ENCODE data around the gene BRD4. TPM values are rescaled to one million over a fixed set of nuclear protein-coding genes. Genes with fewer than 3 reads are reported as not detected.

The BRD4 gene
- polyA plus RNA-seq, 3 donors = 3.7 to 19.2 (median 4.2) TPM

DNA sequence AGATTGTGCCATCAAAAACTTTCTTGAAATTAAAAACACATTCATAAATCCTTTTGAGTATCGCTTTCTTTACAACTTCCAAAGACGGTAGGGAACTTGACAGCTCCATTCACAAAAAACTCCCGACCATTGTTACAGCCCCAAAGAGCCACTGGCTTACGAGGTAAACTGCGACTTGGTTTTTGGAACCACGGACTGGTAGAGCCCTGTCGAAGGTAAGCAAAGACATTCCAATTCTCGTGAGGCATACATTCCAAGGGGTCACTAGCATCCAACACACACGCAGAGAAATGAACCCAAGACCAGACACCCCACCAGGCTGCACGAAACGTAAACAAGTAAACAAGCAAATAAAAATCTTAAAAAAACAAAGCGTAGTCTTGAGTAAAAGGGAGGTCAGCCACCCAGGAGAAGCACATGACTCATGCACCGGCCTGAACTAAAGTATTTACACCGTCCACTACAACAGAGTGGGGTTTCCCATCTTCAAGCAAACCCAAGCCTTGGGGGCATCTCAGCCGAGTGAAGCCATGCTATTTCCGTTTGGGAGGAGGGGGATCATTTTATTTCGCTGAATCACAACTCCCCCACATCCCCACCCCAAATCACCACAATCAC lies 1.4 kb downstream of the BRD4 start:
- H3K4me1 ChIP-seq (ENCODE audit: control insufficient read depth in 1 of 2, insufficient read depth in 2 of 2, low read length in 2 of 2) = peaks cover 65 to 77% of the 10 kb centered on the region in 2 donors
- peak overlapping the region; percentile 82 for H3K4me2 ChIP-seq (replicated peaks; ENCODE audit: extremely low read depth, low read length, poor library complexity, severe bottlenecking)
- H2AFZ ChIP-seq (ENCODE audit: insufficient read depth, low read depth, low read length, poor library complexity, severe bottlenecking) = no peak overlapping the region
- peak overlapping the region; percentile 81 to 97 for H3K27ac ChIP-seq (ENCODE audit: low read depth in 1 of 2, low read length in 2 of 2)
- H3K9ac ChIP-seq (ENCODE audit: insufficient read depth, low read length, poor library complexity, severe bottlenecking) = peak overlapping the region; percentile 99
- H3K79me2 ChIP-seq (ENCODE audit: insufficient read depth, low read length) = peaks cover 85% of the 10 kb centered on the region
- peak overlapping the region; percentile 95 to 99 (median 99) for H3K27ac Mint-ChIP-seq
- TF ChIP-seq CTCF (IDR thresholded peaks at IDR 0.05) = no peak
- peaks cover 55% of the 10 kb centered on the region for H4K20me1 ChIP-seq (ENCODE audit: insufficient read depth, low read length)
- peak; percentile 63 to 90 (median 70) for DNase-seq
- H3K4me3 Mint-ChIP-seq = peak overlapping the region; percentile 98 to 99
- no peaks in the 10 kb centered on the region for H3K27me3 ChIP-seq (ENCODE audit: control insufficient read depth in 2 of 2, insufficient read depth in 2 of 2, low read length in 2 of 2)
- peaks cover 4 to 8% of the 10 kb centered on the region in 2 donors for H3K36me3 Mint-ChIP-seq
- peaks cover 0 to 8% (median 0%) of the 10 kb centered on the region in 7 donors for H3K9me3 Mint-ChIP-seq
- no peaks in the 10 kb centered on the region for H3K36me3 ChIP-seq (replicated peaks in 1 of 2; ENCODE audit: control insufficient read depth in 1 of 2, insufficient read depth in 2 of 2, low read length in 2 of 2)
- peaks cover 66% of the 10 kb centered on the region for H3K4me1 Mint-ChIP-seq
- intact Hi-C loops (cut with micrococcal nuclease) = loop anchor here in 1 of 2 donors (5.0 to 10.0 kb wide), 2 partner anchors 46 kb away; partner anchors contain the start of gene AKAP8
- H3K4me3 ChIP-seq (replicated peaks in 1 of 3; ENCODE audit: low read depth in 2 of 3, low read length in 3 of 3) = peak overlapping the region; percentile 85 to 98 (median 90)
- WGBS (ENCODE audit: insufficient coverage) = 15% methylated on average over 6 of the region's 17 CpGs
- peaks cover 0 to 6% (median 3%) of the 10 kb centered on the region in 3 donors for H3K27me3 Mint-ChIP-seq (ENCODE audit: low read depth in 3 of 3)
- no peaks in the 10 kb centered on the region for H3K9me3 ChIP-seq (replicated peaks in 1 of 2; ENCODE audit: control insufficient read depth in 1 of 2, insufficient read depth in 1 of 2, low read length in 2 of 2)

DNA sequence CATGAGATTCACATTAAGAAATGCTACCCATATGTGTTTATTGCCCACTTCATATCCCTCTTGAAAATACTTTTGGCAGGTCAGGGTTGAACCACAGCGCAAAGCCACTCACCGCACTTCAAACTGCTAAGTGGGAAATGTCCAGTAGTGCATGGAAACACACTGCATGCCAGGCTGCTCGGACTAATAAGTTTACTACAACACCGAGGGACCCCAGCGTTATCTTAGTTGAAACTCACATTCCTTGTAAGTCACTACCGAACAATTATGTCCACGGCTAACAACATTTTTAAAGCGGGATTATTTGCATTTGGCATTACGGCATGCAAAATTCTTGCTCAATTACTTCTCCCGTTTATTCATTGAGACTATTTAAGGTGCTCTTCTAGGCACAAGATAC lies 4.0 kb downstream of the BRD4 start:
- peaks cover 93% of the 10 kb centered on the region for H3K79me2 ChIP-seq (ENCODE audit: insufficient read depth, low read length)
- H4K20me1 ChIP-seq (ENCODE audit: insufficient read depth, low read length) = peaks cover 81% of the 10 kb centered on the region
- H3K4me2 ChIP-seq (replicated peaks; ENCODE audit: extremely low read depth, low read length, poor library complexity, severe bottlenecking) = no peak overlapping the region
- H3K9ac ChIP-seq (ENCODE audit: insufficient read depth, low read length, poor library complexity, severe bottlenecking) = no peak overlapping the region
- no peaks in the 10 kb centered on the region for H3K27me3 ChIP-seq (ENCODE audit: control insufficient read depth in 2 of 2, insufficient read depth in 2 of 2, low read length in 2 of 2)
- Mint-ChIP-seq H3K27me3 (ENCODE audit: low read depth in 3 of 3) (peaks cover 0 to 3% (median 3%) of the 10 kb centered on the region in 3 donors), H3K4me1 (peaks cover 82% of the 10 kb centered on the region), H3K9me3 (peaks cover 0 to 8% (median 0%) of the 10 kb centered on the region in 7 donors), H3K36me3 (peaks cover 5 to 7% of the 10 kb centered on the region in 2 donors), H3K27ac (peak overlapping the region in 2 of 7 donors; percentile 35 to 66), H3K4me3 (no peak overlapping the region)
- intact Hi-C loops (cut with micrococcal nuclease) = no loop called here
- TF ChIP-seq CTCF (IDR thresholded peaks at IDR 0.05) = no peak
- no peaks in the 10 kb centered on the region for H3K9me3 ChIP-seq (replicated peaks in 1 of 2; ENCODE audit: control insufficient read depth in 1 of 2, insufficient read depth in 1 of 2, low read length in 2 of 2)
- H3K27ac ChIP-seq (ENCODE audit: low read depth in 1 of 2, low read length in 2 of 2) = no peak overlapping the region
- H2AFZ ChIP-seq (ENCODE audit: insufficient read depth, low read depth, low read length, poor library complexity, severe bottlenecking) = no peak overlapping the region
- no peak overlapping the region for H3K4me3 ChIP-seq (replicated peaks in 1 of 3; ENCODE audit: low read depth in 2 of 3, low read length in 3 of 3)
- WGBS (ENCODE audit: insufficient coverage) = 86% methylated on average over 10 of the region's 10 CpGs
- no peak for DNase-seq
- peaks cover 74 to 82% of the 10 kb centered on the region in 2 donors for H3K4me1 ChIP-seq (ENCODE audit: control insufficient read depth in 1 of 2, insufficient read depth in 2 of 2, low read length in 2 of 2)
- no peaks in the 10 kb centered on the region for H3K36me3 ChIP-seq (replicated peaks in 1 of 2; ENCODE audit: control insufficient read depth in 1 of 2, insufficient read depth in 2 of 2, low read length in 2 of 2)
